Measurements from ENCODE around the gene DENND6B.
A peak's percentile ranks its signal among the peaks of the same experiment; 100 is the strongest.

DENND6B gene

DNA sequence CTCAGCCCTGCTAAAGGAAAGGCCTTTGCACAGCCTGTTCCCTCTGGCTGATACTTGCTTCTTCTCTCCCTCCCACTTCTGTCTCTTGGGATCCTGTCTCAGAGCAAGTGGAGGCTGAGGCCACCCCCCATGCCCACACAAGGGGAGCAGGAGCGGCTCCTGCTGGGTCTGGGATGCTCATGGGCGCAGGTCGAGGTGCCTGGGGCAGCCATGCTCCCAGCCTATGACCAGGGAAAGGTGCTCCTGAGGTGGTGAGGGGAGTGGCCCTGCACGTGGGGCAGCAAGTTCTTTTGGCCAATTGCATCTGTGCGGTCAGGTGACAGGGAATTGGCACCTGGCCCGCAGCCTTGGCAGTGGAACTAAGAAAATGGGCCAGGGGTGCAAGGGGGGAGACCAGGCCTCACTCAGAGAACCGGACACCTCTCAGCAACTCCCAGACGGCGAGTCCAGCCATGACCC, 58.1 kb downstream of the DENND6B start:
- no peak for DNase-seq

- no peak for DNase-seq
Measured at GRCh38 chr22:50267591-50268390, 59.0 kb downstream of the DENND6B start.

DNA sequence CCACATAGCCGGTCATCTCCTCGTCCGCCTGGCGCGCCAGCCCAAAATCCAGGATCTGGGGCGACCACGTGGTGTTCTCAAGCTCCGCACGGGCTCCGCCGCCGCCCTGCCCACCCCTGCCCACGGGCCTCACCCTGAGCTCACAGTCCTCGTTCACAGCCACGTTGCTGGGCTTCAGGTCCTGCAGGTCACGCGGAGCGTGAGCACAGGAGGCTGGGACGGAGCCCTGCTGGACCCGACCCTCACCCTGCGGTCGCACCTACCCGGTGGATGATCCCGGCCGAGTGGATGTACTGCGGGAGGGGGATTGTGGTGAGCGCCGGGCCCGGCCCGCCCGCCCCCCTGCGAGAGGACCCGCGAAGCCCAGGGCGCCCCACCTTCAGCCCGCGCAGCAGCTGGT, 59.8 kb downstream of the DENND6B start:
- no peak for DNase-seq

DNA sequence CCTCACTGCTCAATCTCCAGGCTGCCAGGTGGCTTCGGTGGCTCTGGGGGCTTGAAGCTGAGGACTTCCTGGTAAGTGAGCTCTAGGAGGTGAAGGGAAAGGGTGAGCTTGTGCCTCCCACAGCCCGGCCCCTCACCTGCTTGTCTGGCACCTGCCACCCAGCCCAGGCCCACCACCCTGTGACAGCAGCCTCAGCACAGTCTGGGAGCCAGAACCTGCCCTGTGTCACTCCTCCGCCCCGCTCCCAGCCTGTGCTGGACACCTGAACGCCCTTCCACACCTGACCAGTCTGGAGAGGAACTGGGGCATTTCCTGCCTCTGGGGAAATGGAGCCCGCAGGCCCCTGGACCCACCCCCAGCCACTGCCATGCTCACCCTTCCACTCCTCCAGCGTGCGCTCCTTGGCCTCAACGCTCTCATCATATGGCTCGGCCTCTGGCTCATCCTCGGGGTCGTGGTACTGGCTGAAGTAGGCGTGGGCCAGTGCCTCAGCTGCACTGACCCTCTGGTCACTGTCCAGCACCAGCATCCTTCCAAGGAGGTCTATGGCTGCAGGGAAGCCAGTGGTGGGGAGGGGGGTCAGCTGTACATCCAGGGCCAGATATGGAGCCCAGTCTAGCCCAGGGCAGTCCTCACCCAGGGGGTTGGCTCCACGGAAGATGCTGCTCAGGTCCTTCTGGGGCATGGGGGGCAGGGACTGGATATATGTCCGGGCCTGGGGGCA, 61.7 kb downstream of the DENND6B start:
- no peak for DNase-seq

- no peak for DNase-seq
Measured at GRCh38 chr22:50264104-50264745, 62.6 kb downstream of the DENND6B start.

DNA sequence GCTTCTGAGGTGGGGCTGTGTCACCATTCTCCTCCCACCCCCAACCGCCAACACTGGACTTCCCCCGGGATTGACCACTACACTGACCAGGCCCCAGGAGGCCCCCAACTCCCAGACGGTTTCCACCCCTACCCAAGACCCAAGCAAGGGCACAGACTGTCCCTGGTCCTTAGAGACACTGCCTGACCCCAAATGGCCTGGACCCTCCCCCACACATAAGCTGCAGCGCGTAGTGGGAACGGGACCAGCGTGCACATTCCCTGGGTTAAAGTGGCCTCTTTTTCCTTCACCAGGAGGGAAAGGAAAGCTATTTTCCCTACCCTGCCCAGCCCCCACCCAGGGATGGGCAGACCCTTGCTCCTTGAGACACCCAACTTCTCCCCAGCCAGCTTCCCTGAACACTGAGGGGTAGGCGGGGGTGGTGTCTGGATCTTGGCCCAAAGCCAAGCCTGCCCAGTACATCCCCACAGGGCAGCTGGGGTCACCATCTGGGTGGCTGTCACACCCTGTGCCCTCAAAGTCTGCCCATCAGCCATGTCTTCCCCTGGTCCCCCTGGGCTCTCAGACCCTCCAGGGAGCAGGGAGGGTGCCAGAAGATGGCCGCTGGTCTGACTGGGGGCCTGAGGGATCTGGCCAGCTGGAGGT, 63.7 kb downstream of the DENND6B start:
- DNase-seq, result no peak

DNA sequence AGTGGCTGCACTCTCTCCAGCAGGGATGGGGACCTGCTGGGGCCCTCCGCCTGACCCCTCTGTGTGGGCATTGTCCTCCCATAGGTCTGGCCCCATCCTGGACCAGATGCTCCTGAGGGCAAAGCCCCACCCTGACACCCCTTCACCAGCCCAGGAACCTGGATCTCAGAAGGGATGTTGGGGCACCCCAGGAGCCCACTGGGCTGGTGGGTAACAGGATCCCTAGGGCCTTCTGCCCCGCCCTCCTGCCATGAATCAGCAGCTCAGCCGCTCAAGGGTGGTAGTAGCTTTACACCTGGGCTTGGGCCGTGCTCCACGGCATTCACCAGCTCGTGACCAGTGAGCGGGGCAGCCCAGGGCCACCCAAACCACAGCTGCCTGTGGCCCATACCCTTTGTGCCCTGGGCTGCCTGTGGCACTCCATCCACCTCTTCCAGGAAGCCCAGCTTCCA, 64.3 kb downstream of the DENND6B start:
- DNase-seq, result no peak

GRCh38 chr22:50261615-50262459, 65.0 kb downstream of the DENND6B start, which contains the start of gene MAPK12:
MAPK12 (minus strand) TSS chr22:50261683; CDS start chr22:50261509, 174 bp downstream.
- peak; percentile 19 for DNase-seq

GRCh38 chr22:50260801-50261614, 65.8 kb downstream of the DENND6B start:
- no peak for DNase-seq

DNA sequence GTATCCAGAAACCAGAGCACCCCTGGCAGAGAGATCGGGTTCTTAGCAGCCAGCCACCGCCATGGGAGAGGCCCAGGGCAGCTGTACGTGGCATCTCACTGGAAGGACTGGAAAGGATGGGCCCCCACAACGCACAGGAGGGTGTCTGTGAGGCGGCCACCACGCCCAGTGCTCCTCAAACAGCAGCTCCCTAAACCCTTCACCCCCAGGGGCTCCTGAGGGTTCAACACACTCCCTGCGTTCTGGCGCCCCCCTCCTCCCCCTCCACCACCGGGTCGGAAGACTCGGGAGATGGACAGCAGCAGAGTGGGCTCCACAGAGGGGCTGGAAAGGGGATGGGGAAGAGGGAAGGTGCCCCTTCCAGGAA, 66.4 kb downstream of the DENND6B start:
- DNase-seq, result no peak

DNA sequence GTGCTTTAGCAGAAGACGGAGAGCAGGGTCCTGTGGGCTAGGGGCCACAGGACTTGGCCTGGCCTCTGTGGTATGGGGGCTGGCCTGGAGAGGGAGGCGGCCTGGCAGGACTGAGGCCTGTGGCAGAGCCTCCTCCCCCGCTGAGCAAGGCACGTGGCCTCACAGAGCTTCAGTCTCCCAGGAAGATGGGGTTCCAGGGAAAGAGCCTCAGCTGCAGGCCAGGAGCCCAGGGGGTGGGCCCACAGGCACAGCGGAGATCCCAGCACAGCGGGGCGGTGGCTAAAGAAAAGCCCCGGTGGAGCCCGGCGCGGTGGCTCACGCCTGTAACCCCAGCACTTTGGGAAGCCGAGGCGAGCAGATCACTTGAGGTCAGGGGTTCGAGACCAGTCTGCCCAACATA, 67.5 kb downstream of the DENND6B start:
- no peak for DNase-seq

Data from NCI-H526 treated with DMSO at 0.1 percent for 48 hours (cell line).